A549 (cell line): Measurements from ENCODE around the gene NCCRP1. TPM values are rescaled to one million over a fixed set of nuclear protein-coding genes. Genes with fewer than 3 reads are reported as not detected.

Experiments
- ATAC-seq, 2 experiments: fragments of 200-7000 bp in 1 of 2; fragments of >200 bp in 1 of 2; cut with Nextera tagmentation in 1 of 2; cut with Tn5 transposase in 1 of 2; 3 replicates each; pipeline versions ENCODE4 v1.8.0 to v1.9.1; 2018 to 2020; ENCODE audit warnings: mild to moderate bottlenecking in 1 of 2, moderate library complexity in 1 of 2
- CTCF ChIA-PET: fragments of 300-600 bp; sonication (Branson Sonifier 250); formaldehyde crosslinking; extraction: SDS; loops from one replicate; lab custom pipeline; 2021; ENCODE audit warnings: antibody characterized with exemption, inconsistent platforms; lab: Yijun Ruan, JAX
- POLR2A ChIA-PET: fragments of 350-600 bp; formaldehyde crosslinking; extraction: SDS; loops from one replicate; lab custom pipeline; 2021; ENCODE audit warnings: antibody characterized with exemption, inconsistent platforms; lab: Yijun Ruan, JAX
- DNase-seq, 2 experiments: peaks; one replicate each; pipeline versions ENCODE4 v3.0.0 to v3.0.0-alpha.2; 2011 to 2016; ENCODE audit warnings: low read depth in 1 of 2, low spot score in 1 of 2
- FAIRE-seq: peaks from 2 replicates; lab custom pipeline; 2011; peaks lifted over from hg19 to GRCh38; lab: Jason Lieb, UNC
- H3K27ac ChIP-seq, 2 experiments: fragments of >200 bp; sonication (Bioruptor Twin); formaldehyde crosslinking; 3 replicates each; pipeline ENCODE4 v1.5.1; 2016 to 2017
- H3K4me1 ChIP-seq: fragments of >200 bp; sonication (Bioruptor Twin); formaldehyde crosslinking; 3 replicates; pipeline ENCODE4 v1.6.1; 2016
- H3K4me2 ChIP-seq: fragments of >200 bp; sonication (Bioruptor Twin); formaldehyde crosslinking; 3 replicates; pipeline ENCODE4 v1.6.1; 2016
- H3K4me3 ChIP-seq: fragments of >200 bp; sonication (Bioruptor Twin); formaldehyde crosslinking; 3 replicates; pipeline ENCODE4 v1.5.1; 2016
- H3K9me3 ChIP-seq: fragments of >200 bp; sonication (Bioruptor Twin); formaldehyde crosslinking; 3 replicates; pipeline ENCODE4 v1.6.1; 2016
- BHLHE40 ChIP-seq: IDR thresholded peaks from 2 replicates; pipeline ENCODE4 v1.6.1; 2012; ENCODE audit warnings: low read depth, low read length, inconsistent platforms
- CHD2 ChIP-seq: fragments of 150-350 bp; IDR thresholded peaks from 2 replicates; pipeline ENCODE4 v1.6.1; 2014; ENCODE audit warnings: low read length; ENCODE audit not compliant: partially characterized antibody
- CHD4 ChIP-seq: fragments of 200-600 bp; sonication (generic); IDR thresholded peaks from 2 replicates; pipeline ENCODE4 v1.6.1; 2016; ENCODE audit warnings: antibody characterized with exemption, mild to moderate bottlenecking, borderline replicate concordance
- EHF ChIP-seq: fragments of 250-450 bp; sonication (Bioruptor Pico); IDR thresholded peaks from 2 replicates; pipeline ENCODE4 v1.5.0; 2020; ENCODE audit warnings: mild to moderate bottlenecking
- EHMT2 ChIP-seq: fragments of 200-600 bp; sonication (generic); IDR thresholded peaks from 2 replicates; pipeline ENCODE4 v1.6.1; 2016; ENCODE audit warnings: antibody characterized with exemption, low read depth, mild to moderate bottlenecking, moderate library complexity
- ESRRA ChIP-seq: fragments of 150-350 bp; IDR thresholded peaks from 2 replicates; pipeline ENCODE4 v1.6.1; 2014; ENCODE audit warnings: mild to moderate bottlenecking, low read length, borderline replicate concordance
- FOSB ChIP-seq: fragments of 250-450 bp; sonication (Bioruptor Pico); IDR thresholded peaks from 2 replicates; pipeline ENCODE4 v1.5.0; 2020; ENCODE audit warnings: mild to moderate bottlenecking, moderate library complexity
- FOSL2 ChIP-seq, 2 experiments: fragments of 450-650 bp in 1 of 2; fragments of >200 bp in 1 of 2; sonication (Bioruptor Twin) in 1 of 2; formaldehyde crosslinking; IDR thresholded peaks; 2 replicates each; pipeline versions ENCODE4 v1.5.0 to v1.6.1; 2016 to 2020; ENCODE audit warnings: mild to moderate bottlenecking in 1 of 2, moderate library complexity in 1 of 2
- FOXS1 ChIP-seq: fragments of 250-450 bp; sonication (Bioruptor Pico); IDR thresholded peaks from 2 replicates; pipeline ENCODE4 v1.5.0; 2020; ENCODE audit warnings: mild to moderate bottlenecking, moderate library complexity
- GATA3 ChIP-seq: IDR thresholded peaks from 2 replicates; pipeline ENCODE4 v1.6.1; 2012; ENCODE audit warnings: borderline replicate concordance
- HDAC2 ChIP-seq: fragments of 200-600 bp; sonication (generic); IDR thresholded peaks from 2 replicates; pipeline ENCODE4 v1.6.1; 2016
- HOXA7 ChIP-seq: fragments of 250-450 bp; sonication (Bioruptor Pico); IDR thresholded peaks from 2 replicates; pipeline ENCODE4 v1.5.0; 2020; ENCODE audit warnings: mild to moderate bottlenecking, moderate library complexity
- HOXB5 ChIP-seq: fragments of 250-450 bp; sonication (Bioruptor Pico); IDR thresholded peaks from 2 replicates; pipeline ENCODE4 v1.5.0; 2020; ENCODE audit warnings: mild to moderate bottlenecking, moderate library complexity
- JUN ChIP-seq, 2 experiments: fragments of >200 bp; sonication (Bioruptor Twin); formaldehyde crosslinking; IDR thresholded peaks; 2 replicates in 1 of 2; 3 replicates in 1 of 2; pipeline ENCODE4 v1.6.1; 2016 to 2017
- JUNB ChIP-seq: fragments of >200 bp; sonication (Bioruptor Twin); formaldehyde crosslinking; IDR thresholded peaks from 2 replicates; pipeline ENCODE4 v1.6.1; 2016
- MAFK ChIP-seq: fragments of 450-650 bp; IDR thresholded peaks from 2 replicates; pipeline ENCODE4 v1.6.1; 2014; ENCODE audit not compliant: partially characterized antibody
- MYC ChIP-seq: IDR thresholded peaks from 2 replicates; pipeline ENCODE4 v1.6.1; 2012; ENCODE audit warnings: mild to moderate bottlenecking, inconsistent platforms, low read length, improper control_type of control experiment, borderline replicate concordance
- NR3C1 ChIP-seq: fragments of >200 bp; sonication (Bioruptor Twin); formaldehyde crosslinking; IDR thresholded peaks from 3 replicates; pipeline ENCODE4 v1.6.1; 2017
- PHF8 ChIP-seq: fragments of 200-600 bp; sonication (generic); IDR thresholded peaks from 2 replicates; pipeline ENCODE4 v1.6.1; 2016; ENCODE audit warnings: low read depth, mild to moderate bottlenecking, antibody characterized with exemption, moderate library complexity, borderline replicate concordance
- POLR2A ChIP-seq: IDR thresholded peaks from 2 replicates; pipeline ENCODE4 v1.6.1; 2012; ENCODE audit warnings: mild to moderate bottlenecking, low read length
- RARB ChIP-seq: fragments of 250-450 bp; sonication (Bioruptor Pico); IDR thresholded peaks from 2 replicates; pipeline ENCODE4 v1.8.0; 2021; ENCODE audit warnings: mild to moderate bottlenecking, moderate library complexity
- RCOR1 ChIP-seq: fragments of 150-350 bp; IDR thresholded peaks from 2 replicates; pipeline ENCODE4 v1.6.1; 2014; ENCODE audit warnings: antibody characterized with exemption, low read length, low read depth
- REST ChIP-seq: fragments of 200-600 bp; sonication (generic); IDR thresholded peaks from 2 replicates; pipeline ENCODE4 v1.6.1; 2016; ENCODE audit warnings: antibody characterized with exemption, mild to moderate bottlenecking, moderate library complexity
- RFX5 ChIP-seq: fragments of 450-650 bp; IDR thresholded peaks from 2 replicates; pipeline ENCODE4 v1.7.1; 2014; ENCODE audit warnings: antibody characterized with exemption, mild to moderate bottlenecking, moderate library complexity
- RNF2 ChIP-seq: fragments of 200-600 bp; sonication (generic); IDR thresholded peaks from 2 replicates; pipeline ENCODE4 v1.6.1; 2016; ENCODE audit warnings: low read depth, mild to moderate bottlenecking, antibody characterized with exemption, moderate library complexity, borderline replicate concordance
- TP53 ChIP-seq: fragments of 250-450 bp; sonication (Bioruptor Pico); IDR thresholded peaks from 2 replicates; pipeline ENCODE4 v1.5.0; 2021; ENCODE audit warnings: mild to moderate bottlenecking, moderate library complexity
- ZC3H11A ChIP-seq: fragments of 450-650 bp; IDR thresholded peaks from 2 replicates; pipeline ENCODE4 v1.6.1; 2014; ENCODE audit warnings: antibody characterized with exemption, mild to moderate bottlenecking
- WGBS: methylation state at CpG from one replicate; pipeline ENCODE4 v1.1.6; 2017; ENCODE audit errors: missing lambda C conversion rate; 5-methylcytosine and 5-hydroxymethylcytosine counted together
- polyA plus RNA-seq, 4 experiments: library from polyadenylated mRNA; depleted of rRNA in 3 of 4; stranded (reverse); fragments of >200 nt; fragmentation: RNase III in 1 of 4; extraction: RNeasy Plus Mini Kit Qiagen cat#74134 plus additional on column Dnase treatment in 1 of 4; gene quantifications; 2 replicates in 3 of 4; 3 replicates in 1 of 4; pipeline ENCODE4 v1.2.3, GENCODE V29; 2011 to 2017
- TF ChIP-seq, protein P1 (sequence below): fragments of >200 bp; sonication (Bioruptor Twin); formaldehyde crosslinking; IDR thresholded peaks from 2 replicates; pipeline ENCODE4 v1.6.1; 2016
- TF ChIP-seq, protein P2 (sequence below): IDR thresholded peaks from 2 replicates; pipeline ENCODE4 v1.6.1; 2012; ENCODE audit warnings: low read depth, borderline replicate concordance

NCCRP1 gene
- polyA plus RNA-seq, 2 of the 4 experiments (the other 2 are of a cell fraction), result 0.90 to 0.99 TPM

DNA sequence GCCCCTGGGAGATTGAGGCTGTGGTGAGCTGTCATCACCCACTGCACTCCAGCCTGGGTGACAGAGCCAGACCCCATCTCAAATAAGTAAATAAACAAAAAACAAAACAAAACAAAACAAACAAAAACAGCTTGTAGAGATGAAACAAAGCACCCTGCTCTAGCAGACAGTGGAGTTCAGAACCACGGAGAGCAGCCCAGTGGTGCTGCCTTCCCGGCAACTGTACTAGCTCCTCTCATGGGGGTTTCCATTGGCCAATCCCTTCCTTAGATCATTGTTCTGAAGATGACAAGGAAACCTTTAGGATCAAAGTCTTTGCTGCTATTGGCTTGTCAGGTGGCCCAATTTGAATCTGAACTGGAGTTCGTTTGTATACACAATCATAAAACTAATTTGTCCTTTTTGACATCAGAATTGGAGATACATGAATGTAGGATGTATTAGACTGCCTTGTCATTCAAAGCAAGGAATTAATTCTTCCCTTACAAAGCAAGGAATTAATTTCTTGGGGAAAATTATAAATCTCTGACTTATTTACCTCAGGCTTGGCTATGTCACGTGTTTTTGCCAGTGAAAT is 27.0 kb downstream of the NCCRP1 start:
- DNase-seq (peak in 1 of 2 experiments; percentile 74), ATAC-seq (peak; percentile 72 to 84; a peak in 5 of 6 replicates), FAIRE-seq (peak; percentile 79)
- ChIA-PET CTCF (interaction anchor here (0.9 to 1.5 kb wide), 2 partner anchors 32 to 122 kb away, joined by 4 to 5 read pairs; no protein-coding TSS in a partner anchor), POLR2A (no interaction called here)
- H3K4me3 ChIP-seq, result no peak overlapping the region
- H3K4me1 ChIP-seq, result no peaks in the 10 kb centered on the region
- TF ChIP-seq ZC3H11A (no peak), RARB (CRISPR knock-in tag) (no peak), HDAC2 (no peak), RFX5 (peak; percentile 86; the same call in 1 of the 2 replicates), TP53 (CRISPR knock-in tag) (no peak), POLR2A (no peak), REST (peak; percentile 97), RCOR1 (no peak), RNF2 (peak; percentile 19; the same call in 1 of the 2 replicates), CHD2 (no peak), MYC (no peak), EHF (CRISPR knock-in tag) (no peak), FOXS1 (0 out of 2 replicates have a peak, but pooled peaks have one; percentile 45), JUN (IDR thresholded peaks at IDR 0.05) (no peak), ESRRA (no peak), GATA3 (no peak), FOSB (CRISPR knock-in tag) (no peak), HOXB5 (CRISPR knock-in tag) (no peak), MAFK (no peak), HOXA7 (CRISPR knock-in tag) (no peak), CHD4 (no peak), BHLHE40 (no peak), JUNB (no peak), NR3C1 (no peak), FOSL2 (IDR thresholded peaks at IDR 0.05) (no peak), FOSL2 (CRISPR knock-in tag; IDR thresholded peaks at IDR 0.05) (no peak), PHF8 (no peak), EHMT2 (peak; percentile 96)
- TF ChIP-seq, protein P1, sequence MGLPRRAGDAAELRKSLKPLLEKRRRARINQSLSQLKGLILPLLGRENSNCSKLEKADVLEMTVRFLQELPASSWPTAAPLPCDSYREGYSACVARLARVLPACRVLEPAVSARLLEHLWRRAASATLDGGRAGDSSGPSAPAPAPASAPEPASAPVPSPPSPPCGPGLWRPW, result no peak
- TF ChIP-seq, protein P2, sequence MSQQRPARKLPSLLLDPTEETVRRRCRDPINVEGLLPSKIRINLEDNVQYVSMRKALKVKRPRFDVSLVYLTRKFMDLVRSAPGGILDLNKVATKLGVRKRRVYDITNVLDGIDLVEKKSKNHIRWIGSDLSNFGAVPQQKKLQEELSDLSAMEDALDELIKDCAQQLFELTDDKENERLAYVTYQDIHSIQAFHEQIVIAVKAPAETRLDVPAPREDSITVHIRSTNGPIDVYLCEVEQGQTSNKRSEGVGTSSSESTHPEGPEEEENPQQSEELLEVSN, result no peak
- H3K9me3 ChIP-seq, result no peaks in the 10 kb centered on the region; the same call in 2 of the 3 replicates
- 14% methylated on average over 4 of the region's 4 CpGs for WGBS
- H3K4me2 ChIP-seq, result no peak overlapping the region
- H3K27ac ChIP-seq, result no peak overlapping the region
